NT2/D1 (cell line): Measurements from ENCODE around the gene CEP164.

Source experiments
- YY1 ChIP-seq: IDR thresholded peaks from 2 replicates; pipeline ENCODE4 v1.6.1; 2011; ENCODE audit not compliant: insufficient read length, insufficient read depth
- ZNF274 ChIP-seq: IDR thresholded peaks from 2 replicates; pipeline ENCODE4 v1.6.1; 2011; ENCODE audit warnings: mild to moderate bottlenecking, low read depth, low read length

DNA sequence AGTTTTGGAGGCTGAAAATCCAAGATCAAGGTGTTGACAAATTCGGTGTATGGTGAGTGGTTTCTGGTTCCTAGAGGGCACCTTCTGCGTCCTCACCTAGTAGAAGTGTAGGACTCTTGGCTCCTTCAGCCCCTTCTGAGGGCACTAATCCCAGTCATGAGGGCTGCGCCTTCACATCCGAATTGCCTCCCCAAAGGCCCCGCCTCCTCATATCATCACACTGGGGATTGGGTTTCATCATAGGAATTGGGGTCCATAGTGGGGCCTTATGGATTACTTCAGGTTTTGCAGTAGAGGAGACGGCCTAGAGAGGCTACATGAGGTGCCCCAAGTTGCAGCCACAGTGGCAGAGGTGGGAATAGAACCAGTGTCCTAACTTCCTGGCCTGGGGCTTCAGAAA, 87.1 kb downstream of the CEP164 start:
- no peak for TF ChIP-seq ZNF274
- TF ChIP-seq YY1, result no peak
